ENCODE results near the gene ALPL. TPM values are rescaled to one million over a fixed set of nuclear protein-coding genes. Genes with fewer than 3 reads are reported as not detected.
A peak's percentile ranks its signal among the peaks of the same experiment; 100 is the strongest.

Gene ALPL
- total and polyA plus RNA-seq, 9 of the 15 experiments (the other 6 are each of a cell fraction or from before 2014, with no cell fraction given) = 0.04 to 0.38 (median 0.18) TPM; not detected in 4

- H3K9ac ChIP-seq (ENCODE audit: insufficient read depth in 1 of 2, low read depth in 2 of 2, low read length in 2 of 2) = peak overlapping the region in 1 of 2 experiments; percentile 87; a peak in 2 of 4 replicates
- FAIRE-seq (no peak), ATAC-seq (no peak), DNase-seq (ENCODE audit: extremely low read depth in 1 of 4, low spot score in 3 of 4) (no peak)
- H3K4me2 ChIP-seq (ENCODE audit: insufficient read depth, low read length) = no peak overlapping the region; the same call in 1 of the 2 replicates
- no peak overlapping the region for H3K27ac ChIP-seq (ENCODE audit: extremely low read depth, low read depth, low read length)
- no peak overlapping the region for H2AFZ ChIP-seq (ENCODE audit: low read depth, low read length)
- intact Hi-C loops (cut with micrococcal nuclease) = no loop called here
- in situ Hi-C loops (cut with MboI) = no loop called here
- no peaks in the 10 kb centered on the region for H3K9me3 ChIP-seq (replicated peaks; ENCODE audit: control insufficient read depth, insufficient read depth, low read depth, low read length)
- POLR2A ChIA-PET = interaction anchor here (0.7 to 2.3 kb wide), 7 partner anchors 9 to 56 kb away, joined by 3 to 12 read pairs (median 5); no protein-coding TSS in a partner anchor
- no peak overlapping the region for H3K4me3 ChIP-seq
- 84% methylated on average over 11 of the region's 16 CpGs for WGBS (ENCODE audit: insufficient coverage, low coverage, missing lambda C conversion rate)
- H3K79me2 ChIP-seq (ENCODE audit: control insufficient read depth, insufficient read depth, low read length) = peaks cover 31% of the 10 kb centered on the region
- peaks cover 48% of the 10 kb centered on the region for H3K36me3 ChIP-seq (ENCODE audit: control insufficient read depth, insufficient read depth, low read length)
- H4K20me1 ChIP-seq (replicated peaks; ENCODE audit: control insufficient read depth, insufficient read depth, low read length) = no peaks in the 10 kb centered on the region
- CTCF ChIA-PET (ENCODE audit: low intra/inter-chr PET ratio) = no interaction called here
- no peaks in the 10 kb centered on the region for H3K27me3 ChIP-seq (ENCODE audit: control insufficient read depth in 2 of 2, insufficient read depth in 2 of 2, low read length in 2 of 2)
- no TSS peak for BruUV-seq (replicated peaks)
- H3K9me1 ChIP-seq (ENCODE audit: control insufficient read depth, insufficient read depth, low read length) = peaks cover 4% of the 10 kb centered on the region
- H3K4me1 ChIP-seq (replicated peaks in 1 of 2; ENCODE audit: control insufficient read depth in 2 of 2, insufficient read depth in 2 of 2, low read length in 2 of 2) = peaks cover 38 to 71% of the 10 kb centered on the region in 2 experiments
- TF ChIP-seq CTBP1 (IDR thresholded peaks at IDR 0.05; ENCODE audit: borderline replicate concordance) (no peak), ZNF592 (IDR thresholded peaks at IDR 0.05) (no peak), SNRNP70 (optimal IDR thresholded peaks at IDR 0.05; ENCODE audit: low read depth, low read length) (no peak), FOXO4 (CRISPR knock-in tag; IDR thresholded peaks at IDR 0.05) (no peak), COPS2 (conservative IDR thresholded peaks at IDR 0.05) (no peak), GMEB1 (CRISPR knock-in tag; IDR thresholded peaks at IDR 0.05) (no peak), CBX2 (IDR thresholded peaks at IDR 0.05; ENCODE audit: insufficient read depth, low read length, poor library complexity, severe bottlenecking) (no peak), FOXM1 (IDR thresholded peaks at IDR 0.05; ENCODE audit: low read depth) (no peak), FOXM1 (CRISPR knock-in tag; IDR thresholded peaks at IDR 0.05; ENCODE audit: low read depth) (no peak), IRF9 (tag; IDR thresholded peaks at IDR 0.05) (no peak), NR2C1 (IDR thresholded peaks at IDR 0.05) (no peak), NR2C1 (tag; IDR thresholded peaks at IDR 0.05) (no peak), PHB (CRISPR knock-in tag; IDR thresholded peaks at IDR 0.05) (no peak), ZNF668 (CRISPR knock-in tag; IDR thresholded peaks at IDR 0.05) (no peak), TRIM28 (IDR thresholded peaks at IDR 0.05) (no peak), OTX1 (CRISPR knock-in tag; IDR thresholded peaks at IDR 0.05) (no peak)
Observed at GRCh38 chr1:21620496-21620895, 111.3 kb downstream of the ALPL start.
